ENCODE measurements around the gene GATAD2B. TPM values are rescaled to one million over a fixed set of nuclear protein-coding genes. Genes with fewer than 3 reads are reported as not detected.

Gene GATAD2B
- polyA plus RNA-seq, 1 donor from 2014 or later: 12.8 TPM

GRCh38 chr1:153951183-153951582 lies 28.4 kb upstream of the GATAD2B start:
- Histone ChIP-seq H2AFZ (ENCODE audit: low read depth, low read length) (no peak overlapping the region), H3K79me2 (replicated peaks; ENCODE audit: insufficient read depth, low read length) (peaks cover 17% of the 10 kb centered on the region), H3K27me3 (ENCODE audit: insufficient read depth, low read depth, low read length) (no peaks in the 10 kb centered on the region), H3K36me3 (ENCODE audit: insufficient read depth, low read length) (no peaks in the 10 kb centered on the region), H3K9me3 (ENCODE audit: low read length) (no peaks in the 10 kb centered on the region), H3F3A (ENCODE audit: insufficient read depth, low read length, poor library complexity, severe bottlenecking) (no peaks in the 10 kb centered on the region), H4K20me1 (ENCODE audit: insufficient read depth) (no peaks in the 10 kb centered on the region), H3K4me2 (ENCODE audit: low read length) (no peak overlapping the region), H3K9ac (ENCODE audit: low read length) (no peak overlapping the region), H3K4me3 (ENCODE audit: low read length) (no peak overlapping the region), H3K9me2 (ENCODE audit: insufficient read depth, low read length) (no peaks in the 10 kb centered on the region), H3K27ac (ENCODE audit: low read length) (no peak overlapping the region)
- TF ChIP-seq, protein P1, sequence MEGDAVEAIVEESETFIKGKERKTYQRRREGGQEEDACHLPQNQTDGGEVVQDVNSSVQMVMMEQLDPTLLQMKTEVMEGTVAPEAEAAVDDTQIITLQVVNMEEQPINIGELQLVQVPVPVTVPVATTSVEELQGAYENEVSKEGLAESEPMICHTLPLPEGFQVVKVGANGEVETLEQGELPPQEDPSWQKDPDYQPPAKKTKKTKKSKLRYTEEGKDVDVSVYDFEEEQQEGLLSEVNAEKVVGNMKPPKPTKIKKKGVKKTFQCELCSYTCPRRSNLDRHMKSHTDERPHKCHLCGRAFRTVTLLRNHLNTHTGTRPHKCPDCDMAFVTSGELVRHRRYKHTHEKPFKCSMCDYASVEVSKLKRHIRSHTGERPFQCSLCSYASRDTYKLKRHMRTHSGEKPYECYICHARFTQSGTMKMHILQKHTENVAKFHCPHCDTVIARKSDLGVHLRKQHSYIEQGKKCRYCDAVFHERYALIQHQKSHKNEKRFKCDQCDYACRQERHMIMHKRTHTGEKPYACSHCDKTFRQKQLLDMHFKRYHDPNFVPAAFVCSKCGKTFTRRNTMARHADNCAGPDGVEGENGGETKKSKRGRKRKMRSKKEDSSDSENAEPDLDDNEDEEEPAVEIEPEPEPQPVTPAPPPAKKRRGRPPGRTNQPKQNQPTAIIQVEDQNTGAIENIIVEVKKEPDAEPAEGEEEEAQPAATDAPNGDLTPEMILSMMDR (IDR thresholded peaks at IDR 0.05; ENCODE audit: poor library complexity, severe bottlenecking): no peak
- no peak for TF ChIP-seq SMC3 (conservative IDR thresholded peaks at IDR 0.05; ENCODE audit: poor library complexity)
- TF ChIP-seq REST (IDR thresholded peaks at IDR 0.05; ENCODE audit: borderline replicate concordance): no peak
- no peak for TF ChIP-seq MXI1 (conservative IDR thresholded peaks at IDR 0.05; ENCODE audit: poor library complexity, severe bottlenecking)
- TF ChIP-seq EZH2 (IDR thresholded peaks at IDR 0.05; ENCODE audit: borderline replicate concordance, insufficient read depth, low read length, poor library complexity, severe bottlenecking): no peak
- TF ChIP-seq RAD21 (conservative IDR thresholded peaks at IDR 0.05): no peak
- TF ChIP-seq POLR2AphosphoS5 (IDR thresholded peaks at IDR 0.05): no peak
- TF ChIP-seq TAF1 (IDR thresholded peaks at IDR 0.05; ENCODE audit: low read depth): no peak
- no peak for TF ChIP-seq EP300 (conservative IDR thresholded peaks at IDR 0.05; ENCODE audit: poor library complexity, severe bottlenecking)

- Histone ChIP-seq H3K9ac (ENCODE audit: low read length) (peak within 1 kb of the TSS; percentile 79), H3K36me3 (ENCODE audit: insufficient read depth, low read length) (no peaks in the 10 kb centered on the region)
Measured at GRCh38 chr1:153946622-153947241, 24.0 kb upstream of the GATAD2B start, which contains the start of gene DENND4B. Gene DENND4B (minus strand): TSS chr1:153946718. CDS start chr1:153944374, 2,344 bp downstream.

More at GRCh38 chr1:153946622-153947241, 24.0 kb upstream of the GATAD2B start, which contains the start of gene DENND4B:
- peak within 1 kb of the TSS; percentile 18 for H2AFZ ChIP-seq (ENCODE audit: low read depth, low read length)
- H3K4me3 ChIP-seq (ENCODE audit: low read length): peak within 1 kb of the TSS; percentile 85
- H3K4me2 ChIP-seq (ENCODE audit: low read length): peak within 1 kb of the TSS; percentile 67
- TF ChIP-seq SMC3 (conservative IDR thresholded peaks at IDR 0.05; ENCODE audit: poor library complexity) (peak; percentile 75), POLR2AphosphoS5 (IDR thresholded peaks at IDR 0.05) (no peak), EZH2 (IDR thresholded peaks at IDR 0.05; ENCODE audit: borderline replicate concordance, insufficient read depth, low read length, poor library complexity, severe bottlenecking) (no peak), RAD21 (conservative IDR thresholded peaks at IDR 0.05) (peak; percentile 62)
- TF ChIP-seq, protein P1 (IDR thresholded peaks at IDR 0.05; ENCODE audit: poor library complexity, severe bottlenecking): peak; percentile 82
- H4K20me1 ChIP-seq (ENCODE audit: insufficient read depth): no peaks in the 10 kb centered on the region
- peak within 1 kb of the TSS; percentile 47 for H3K27ac ChIP-seq (ENCODE audit: low read length)
- H3K27me3 ChIP-seq (ENCODE audit: insufficient read depth, low read depth, low read length): no peaks in the 10 kb centered on the region
- no peaks in the 10 kb centered on the region for H3K9me2 ChIP-seq (ENCODE audit: insufficient read depth, low read length)
- no peaks in the 10 kb centered on the region for H3K9me3 ChIP-seq (ENCODE audit: low read length)
- peaks cover 4% of the 10 kb centered on the region for H3K79me2 ChIP-seq (replicated peaks; ENCODE audit: insufficient read depth, low read length)
- H3F3A ChIP-seq (ENCODE audit: insufficient read depth, low read length, poor library complexity, severe bottlenecking): no peaks in the 10 kb centered on the region
